Stimulated activated naive CD8-positive, alpha-beta T cell treated with anti-CD3 and anti-CD28 coated beads, Interleukin-15, Interleukin-2, amounts not matched to agents 100 ng/mL and 50 ng/mL, for 24 hours (primary cell): ENCODE measurements around the gene ADRA2C.

Experiments used
- H3K27ac Mint-ChIP-seq: one replicate; pipeline ENCODE4 v1.8.0; 2021; ENCODE audit warnings: mild to moderate bottlenecking, mixed read lengths
- H3K27me3 Mint-ChIP-seq: one replicate; pipeline ENCODE4 v1.8.0; 2021; ENCODE audit warnings: mixed read lengths
- H3K36me3 Mint-ChIP-seq: one replicate; pipeline ENCODE4 v1.8.0; 2021; ENCODE audit warnings: low read depth, mixed read lengths
- H3K4me1 Mint-ChIP-seq: one replicate; pipeline ENCODE4 v1.8.0; 2021; ENCODE audit warnings: low read depth, mixed read lengths
- H3K4me3 Mint-ChIP-seq: one replicate; pipeline ENCODE4 v1.8.0; 2021; ENCODE audit warnings: mild to moderate bottlenecking, mixed read lengths
- H3K9me3 Mint-ChIP-seq: one replicate; pipeline ENCODE4 v1.8.0; 2021; ENCODE audit warnings: mixed read lengths

ADRA2C gene

DNA sequence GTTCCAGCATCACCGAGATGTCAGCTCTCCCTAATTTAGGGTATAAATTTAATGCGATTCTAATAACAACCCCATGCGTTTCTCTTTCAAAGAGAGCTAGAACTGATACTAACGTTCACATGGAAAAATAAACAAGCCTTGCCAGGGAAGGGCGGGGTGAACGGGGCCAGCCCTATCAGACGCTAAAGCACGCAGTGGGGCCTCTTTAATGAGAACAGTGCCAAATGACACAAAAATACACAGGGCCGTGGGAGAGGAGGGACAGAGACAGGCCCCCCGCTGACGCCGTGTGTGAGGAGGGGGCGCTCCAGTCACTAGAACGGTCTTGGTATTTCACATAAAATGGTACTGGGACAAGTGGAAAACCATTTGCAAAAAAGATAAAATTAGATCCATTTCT, 21.3 kb upstream of the ADRA2C start:
- H3K27ac Mint-ChIP-seq = no peak overlapping the region
- H3K36me3 Mint-ChIP-seq = no peaks in the 10 kb centered on the region
- H3K4me3 Mint-ChIP-seq = no peak overlapping the region
- peaks cover 40% of the 10 kb centered on the region for H3K27me3 Mint-ChIP-seq
- no peaks in the 10 kb centered on the region for H3K9me3 Mint-ChIP-seq
- H3K4me1 Mint-ChIP-seq = no peaks in the 10 kb centered on the region

- H3K27me3 Mint-ChIP-seq = peaks cover 40% of the 10 kb centered on the region
- no peaks in the 10 kb centered on the region for H3K9me3 Mint-ChIP-seq
- no peaks in the 10 kb centered on the region for H3K4me1 Mint-ChIP-seq
- no peak overlapping the region for H3K27ac Mint-ChIP-seq
- H3K4me3 Mint-ChIP-seq = no peak overlapping the region
- H3K36me3 Mint-ChIP-seq = no peaks in the 10 kb centered on the region
Observed at GRCh38 chr4:3745886-3746656, 20.1 kb upstream of the ADRA2C start.

DNA sequence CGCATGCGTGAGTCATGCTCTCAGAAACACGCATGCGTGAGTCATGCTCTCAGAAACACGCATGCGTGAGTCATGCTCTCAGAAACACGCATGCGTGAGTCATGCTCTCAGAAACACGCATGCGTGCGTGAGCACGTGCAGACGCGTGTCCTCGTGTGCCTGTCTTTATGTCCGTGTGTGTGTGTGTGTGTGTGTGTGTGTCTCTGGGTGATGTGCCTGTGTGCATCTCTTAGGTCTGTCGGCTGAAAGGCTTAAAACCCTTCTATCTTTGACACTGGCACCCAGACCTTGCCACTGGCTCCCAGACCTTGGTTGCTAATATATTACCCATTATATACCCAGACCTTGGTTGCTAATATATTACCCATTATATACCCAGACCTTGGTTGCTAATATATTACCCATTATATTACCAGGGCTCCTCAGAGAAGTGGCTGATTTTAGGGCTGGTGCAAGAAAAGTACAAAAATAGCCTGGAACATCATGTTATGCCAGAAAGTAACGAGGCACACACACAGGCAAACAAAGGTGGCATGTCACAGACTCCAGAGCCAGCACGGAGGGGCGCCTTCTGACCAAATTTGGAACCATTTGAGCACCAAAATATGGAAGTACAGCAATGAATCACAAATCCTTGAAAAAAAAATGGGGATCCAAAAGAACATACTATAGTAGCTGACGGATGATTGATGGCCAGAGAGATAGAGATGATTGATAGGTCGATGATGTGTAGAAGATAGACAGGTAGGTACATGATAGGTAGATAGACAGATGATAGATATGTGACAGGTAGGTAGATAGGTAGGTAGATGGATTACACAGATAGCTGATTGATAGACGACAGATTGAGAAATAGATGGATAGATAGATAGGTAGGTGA, 19.2 kb upstream of the ADRA2C start:
- Mint-ChIP-seq H3K27ac (no peak overlapping the region), H3K36me3 (no peaks in the 10 kb centered on the region), H3K9me3 (no peaks in the 10 kb centered on the region), H3K27me3 (peaks cover 38% of the 10 kb centered on the region), H3K4me1 (no peaks in the 10 kb centered on the region), H3K4me3 (no peak overlapping the region)

DNA sequence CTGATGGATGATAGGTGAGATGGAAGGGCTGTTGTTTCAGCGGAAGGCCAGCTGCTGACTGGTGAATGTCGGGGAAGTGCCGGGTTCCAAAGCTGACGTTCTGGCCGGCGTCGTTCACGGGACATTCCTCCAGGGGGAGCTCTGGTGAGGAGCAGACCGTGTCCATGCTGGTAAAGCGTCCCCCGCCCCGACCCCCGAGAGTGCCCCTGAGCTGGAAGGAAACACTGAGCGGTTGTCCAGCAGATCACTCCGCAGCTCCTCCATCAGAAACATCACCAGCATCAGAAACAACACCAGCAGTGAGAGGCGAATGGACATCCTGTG, 18.6 kb upstream of the ADRA2C start:
- H3K4me1 Mint-ChIP-seq = no peaks in the 10 kb centered on the region

GRCh38 chr4:3748136-3748898, 17.9 kb upstream of the ADRA2C start:
- H3K27me3 Mint-ChIP-seq = peaks cover 28% of the 10 kb centered on the region
- no peaks in the 10 kb centered on the region for H3K4me1 Mint-ChIP-seq
- H3K9me3 Mint-ChIP-seq = no peaks in the 10 kb centered on the region
- H3K36me3 Mint-ChIP-seq = no peaks in the 10 kb centered on the region
- H3K4me3 Mint-ChIP-seq = no peak overlapping the region
- no peak overlapping the region for H3K27ac Mint-ChIP-seq

More for the DNA sequence above, 18.6 kb upstream of the ADRA2C start:
- Mint-ChIP-seq H3K4me3 (no peak overlapping the region), H3K9me3 (no peaks in the 10 kb centered on the region), H3K27me3 (peaks cover 33% of the 10 kb centered on the region), H3K27ac (no peak overlapping the region), H3K36me3 (no peaks in the 10 kb centered on the region)

DNA sequence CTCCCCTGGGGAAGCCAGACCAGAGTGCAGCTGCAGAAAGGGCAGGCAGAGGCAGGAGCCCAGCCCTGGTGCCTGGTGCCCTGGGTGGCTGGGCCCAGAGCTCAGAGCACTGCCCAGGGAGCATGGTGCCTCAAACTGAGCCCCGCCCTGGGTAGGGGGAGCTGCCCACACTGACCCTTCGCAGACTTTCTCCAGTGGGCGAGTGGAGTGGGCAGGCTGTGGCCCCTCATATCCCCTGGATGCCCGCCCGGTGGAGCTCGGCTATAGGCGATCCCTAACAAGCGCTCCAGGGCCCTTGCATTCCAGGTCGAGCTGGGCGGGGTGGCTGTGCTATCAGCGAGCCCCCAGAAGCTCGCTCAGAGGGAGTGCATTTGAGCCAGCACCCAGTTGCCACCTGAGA, 17.1 kb upstream of the ADRA2C start:
- Mint-ChIP-seq H3K36me3 (no peaks in the 10 kb centered on the region), H3K9me3 (no peaks in the 10 kb centered on the region), H3K4me1 (no peaks in the 10 kb centered on the region), H3K4me3 (no peak overlapping the region), H3K27ac (no peak overlapping the region), H3K27me3 (peaks cover 28% of the 10 kb centered on the region)

GRCh38 chr4:3750334-3750733, 15.9 kb upstream of the ADRA2C start:
- no peaks in the 10 kb centered on the region for H3K36me3 Mint-ChIP-seq
- H3K4me3 Mint-ChIP-seq = no peak overlapping the region
- peaks cover 20% of the 10 kb centered on the region for H3K27me3 Mint-ChIP-seq
- no peak overlapping the region for H3K27ac Mint-ChIP-seq
- no peaks in the 10 kb centered on the region for H3K4me1 Mint-ChIP-seq
- H3K9me3 Mint-ChIP-seq = no peaks in the 10 kb centered on the region

- Mint-ChIP-seq H3K36me3 (no peaks in the 10 kb centered on the region), H3K4me1 (no peaks in the 10 kb centered on the region), H3K4me3 (no peak overlapping the region), H3K27me3 (peaks cover 10% of the 10 kb centered on the region), H3K27ac (no peak overlapping the region), H3K9me3 (no peaks in the 10 kb centered on the region)
Observed at GRCh38 chr4:3752022-3752421, 14.2 kb upstream of the ADRA2C start.

DNA sequence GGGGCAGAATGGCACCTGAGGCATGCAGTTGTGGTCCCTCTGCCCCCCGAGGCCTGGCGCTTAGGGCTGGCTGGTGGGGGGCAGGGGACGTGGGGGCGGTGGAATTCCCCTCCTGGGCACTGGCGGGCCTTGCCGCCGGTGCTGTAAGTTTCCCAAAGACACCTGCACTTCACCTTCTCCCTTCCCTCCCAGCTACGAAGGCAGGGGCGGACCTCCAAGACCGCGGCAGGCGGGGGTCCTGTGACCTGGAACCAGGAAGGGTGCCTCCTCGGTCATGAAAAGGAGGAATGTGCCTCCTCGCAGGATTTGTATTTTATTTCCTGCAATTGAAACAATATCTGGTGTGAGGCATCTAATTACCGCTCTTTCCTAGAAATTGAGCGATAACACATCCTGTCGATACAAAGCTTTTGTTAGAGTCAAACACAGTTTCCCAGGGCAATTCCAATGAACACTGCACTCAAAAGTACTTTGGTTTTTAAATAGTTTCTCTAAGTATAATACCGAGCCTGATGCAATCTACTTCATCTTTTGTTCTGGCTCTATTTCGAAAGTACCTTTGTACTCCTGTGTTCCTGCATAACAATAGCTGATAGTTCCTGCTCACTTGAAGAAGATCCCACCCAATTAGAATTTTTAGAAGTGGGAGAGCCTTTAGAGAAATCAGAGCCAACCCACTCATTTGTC, 12.3 kb upstream of the ADRA2C start:
- Mint-ChIP-seq H3K4me3 (no peak overlapping the region), H3K27me3 (peaks cover 3% of the 10 kb centered on the region), H3K36me3 (no peaks in the 10 kb centered on the region), H3K4me1 (no peaks in the 10 kb centered on the region), H3K9me3 (no peaks in the 10 kb centered on the region), H3K27ac (no peak overlapping the region)

- Mint-ChIP-seq H3K9me3 (no peaks in the 10 kb centered on the region), H3K36me3 (no peaks in the 10 kb centered on the region), H3K27me3 (peaks cover 3% of the 10 kb centered on the region), H3K4me1 (no peaks in the 10 kb centered on the region), H3K27ac (no peak overlapping the region), H3K4me3 (no peak overlapping the region)
Observed at GRCh38 chr4:3756343-3757059, 9.7 kb upstream of the ADRA2C start.

GRCh38 chr4:3759236-3759635, 6.9 kb upstream of the ADRA2C start:
- Mint-ChIP-seq H3K9me3 (no peaks in the 10 kb centered on the region), H3K4me3 (no peak overlapping the region), H3K4me1 (no peaks in the 10 kb centered on the region), H3K36me3 (no peaks in the 10 kb centered on the region), H3K27me3 (peaks cover 6% of the 10 kb centered on the region), H3K27ac (no peak overlapping the region)

- Mint-ChIP-seq H3K27me3 (peaks cover 6% of the 10 kb centered on the region), H3K4me3 (no peak overlapping the region), H3K9me3 (no peaks in the 10 kb centered on the region), H3K36me3 (no peaks in the 10 kb centered on the region), H3K27ac (no peak overlapping the region), H3K4me1 (no peaks in the 10 kb centered on the region)
Observed at GRCh38 chr4:3760346-3760745, 5.8 kb upstream of the ADRA2C start.

DNA sequence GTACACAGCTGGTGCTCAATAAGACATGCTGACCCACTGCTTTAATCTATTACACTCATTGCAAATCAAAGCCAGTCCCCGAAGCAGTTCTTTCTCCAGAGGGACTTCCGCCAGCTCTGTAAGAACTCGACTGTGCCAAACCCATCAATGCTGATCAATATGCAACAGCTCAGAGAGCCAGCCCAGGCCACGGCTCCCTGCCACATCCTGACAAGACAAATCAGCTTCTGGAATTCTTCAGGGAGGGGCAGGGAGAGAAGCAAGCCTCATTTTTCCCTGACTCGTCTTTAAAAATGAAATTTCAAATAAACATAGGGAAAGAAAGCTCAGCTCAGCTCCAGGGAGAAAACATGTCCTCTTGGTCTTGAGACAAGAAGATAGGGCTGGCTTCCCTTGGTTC, 5.3 kb upstream of the ADRA2C start:
- no peaks in the 10 kb centered on the region for H3K36me3 Mint-ChIP-seq
- no peaks in the 10 kb centered on the region for H3K4me1 Mint-ChIP-seq
- no peak overlapping the region for H3K27ac Mint-ChIP-seq
- no peak overlapping the region for H3K4me3 Mint-ChIP-seq
- peaks cover 6% of the 10 kb centered on the region for H3K27me3 Mint-ChIP-seq
- no peaks in the 10 kb centered on the region for H3K9me3 Mint-ChIP-seq

DNA sequence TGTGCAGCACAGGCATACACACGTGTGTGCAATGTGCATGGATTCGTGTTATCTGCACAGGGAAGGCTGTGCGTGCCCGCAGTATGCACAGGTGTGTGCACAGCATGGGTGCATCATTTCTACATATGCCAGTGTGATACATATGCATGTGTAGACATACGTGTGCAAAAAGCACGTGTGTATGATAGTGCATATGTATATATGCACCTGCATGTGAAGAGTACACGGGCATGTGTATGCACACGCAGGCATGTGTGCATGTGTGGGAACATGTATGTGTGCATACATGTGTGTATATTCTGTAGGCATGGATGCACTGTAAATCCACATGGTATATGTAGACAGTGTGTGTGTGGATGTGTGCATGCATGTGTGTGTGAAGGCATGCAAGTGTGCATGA, 3.9 kb upstream of the ADRA2C start:
- H3K4me3 Mint-ChIP-seq = no peak overlapping the region
- H3K36me3 Mint-ChIP-seq = no peaks in the 10 kb centered on the region
- no peaks in the 10 kb centered on the region for H3K9me3 Mint-ChIP-seq
- peaks cover 12% of the 10 kb centered on the region for H3K27me3 Mint-ChIP-seq
- H3K27ac Mint-ChIP-seq = no peak overlapping the region
- H3K4me1 Mint-ChIP-seq = peaks cover 5% of the 10 kb centered on the region
